ENCODE data around the gene PANX2.

DNA sequence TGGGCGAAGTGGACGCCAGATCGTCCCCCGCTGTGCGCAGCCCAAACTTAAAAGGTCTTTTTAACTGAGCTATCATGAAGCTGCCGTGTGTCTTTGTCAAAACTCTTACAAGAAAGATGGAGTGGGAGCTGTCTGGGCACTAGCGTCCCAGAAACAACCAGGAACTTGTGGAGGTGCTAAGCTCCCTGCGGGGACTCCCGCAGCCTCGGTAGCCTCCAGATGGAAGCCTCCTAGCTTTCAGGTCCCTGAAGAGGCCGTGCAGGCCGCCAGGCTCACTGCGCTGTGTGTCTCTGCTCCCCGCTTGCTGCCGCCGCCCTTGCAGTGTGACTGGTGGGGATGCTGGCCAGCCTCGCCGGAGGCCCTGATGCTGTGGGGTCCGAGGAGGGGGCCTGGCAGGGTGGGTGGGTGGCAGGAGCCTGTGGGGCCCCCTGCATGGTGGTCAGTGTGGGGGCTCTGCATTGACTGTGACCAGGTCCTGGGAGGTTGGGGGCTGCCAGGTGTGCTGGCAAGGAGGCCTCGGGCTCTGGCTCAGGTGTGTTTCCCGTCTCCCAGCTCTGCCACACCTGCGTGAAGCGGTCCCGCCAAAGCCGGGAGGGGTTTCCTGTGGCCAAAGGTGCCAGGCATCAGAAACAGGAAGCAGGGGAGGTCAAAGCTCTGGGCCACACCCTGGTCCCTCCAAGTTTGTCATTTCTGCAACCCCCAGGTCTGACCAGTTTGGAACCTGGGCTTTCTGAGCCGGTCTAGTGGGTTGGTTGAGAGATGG, 16.4 kb downstream of the PANX2 start:
- TF ChIP-seq, protein P1, sequence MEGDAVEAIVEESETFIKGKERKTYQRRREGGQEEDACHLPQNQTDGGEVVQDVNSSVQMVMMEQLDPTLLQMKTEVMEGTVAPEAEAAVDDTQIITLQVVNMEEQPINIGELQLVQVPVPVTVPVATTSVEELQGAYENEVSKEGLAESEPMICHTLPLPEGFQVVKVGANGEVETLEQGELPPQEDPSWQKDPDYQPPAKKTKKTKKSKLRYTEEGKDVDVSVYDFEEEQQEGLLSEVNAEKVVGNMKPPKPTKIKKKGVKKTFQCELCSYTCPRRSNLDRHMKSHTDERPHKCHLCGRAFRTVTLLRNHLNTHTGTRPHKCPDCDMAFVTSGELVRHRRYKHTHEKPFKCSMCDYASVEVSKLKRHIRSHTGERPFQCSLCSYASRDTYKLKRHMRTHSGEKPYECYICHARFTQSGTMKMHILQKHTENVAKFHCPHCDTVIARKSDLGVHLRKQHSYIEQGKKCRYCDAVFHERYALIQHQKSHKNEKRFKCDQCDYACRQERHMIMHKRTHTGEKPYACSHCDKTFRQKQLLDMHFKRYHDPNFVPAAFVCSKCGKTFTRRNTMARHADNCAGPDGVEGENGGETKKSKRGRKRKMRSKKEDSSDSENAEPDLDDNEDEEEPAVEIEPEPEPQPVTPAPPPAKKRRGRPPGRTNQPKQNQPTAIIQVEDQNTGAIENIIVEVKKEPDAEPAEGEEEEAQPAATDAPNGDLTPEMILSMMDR (IDR thresholded peaks at IDR 0.05; ENCODE audit: low read depth, low read length): no peak
- no peak for TF ChIP-seq POLR2A (IDR thresholded peaks at IDR 0.05; ENCODE audit: extremely low read depth, insufficient read length)
- TF ChIP-seq, protein P2, sequence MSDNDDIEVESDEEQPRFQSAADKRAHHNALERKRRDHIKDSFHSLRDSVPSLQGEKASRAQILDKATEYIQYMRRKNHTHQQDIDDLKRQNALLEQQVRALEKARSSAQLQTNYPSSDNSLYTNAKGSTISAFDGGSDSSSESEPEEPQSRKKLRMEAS (IDR thresholded peaks at IDR 0.05; ENCODE audit: low read depth, low read length): no peak
